ENCODE results near the gene FCN3. TPM values are rescaled to one million over a fixed set of nuclear protein-coding genes. Genes with fewer than 3 reads are reported as not detected.
A peak's percentile ranks its signal among the peaks of the same experiment; 100 is the strongest.

Gene FCN3
- total and polyA plus RNA-seq, 10 of the 15 experiments (the other 5 are each of a cell fraction or from before 2014, with no cell fraction given), result 0.28 TPM; not detected in 9

DNA sequence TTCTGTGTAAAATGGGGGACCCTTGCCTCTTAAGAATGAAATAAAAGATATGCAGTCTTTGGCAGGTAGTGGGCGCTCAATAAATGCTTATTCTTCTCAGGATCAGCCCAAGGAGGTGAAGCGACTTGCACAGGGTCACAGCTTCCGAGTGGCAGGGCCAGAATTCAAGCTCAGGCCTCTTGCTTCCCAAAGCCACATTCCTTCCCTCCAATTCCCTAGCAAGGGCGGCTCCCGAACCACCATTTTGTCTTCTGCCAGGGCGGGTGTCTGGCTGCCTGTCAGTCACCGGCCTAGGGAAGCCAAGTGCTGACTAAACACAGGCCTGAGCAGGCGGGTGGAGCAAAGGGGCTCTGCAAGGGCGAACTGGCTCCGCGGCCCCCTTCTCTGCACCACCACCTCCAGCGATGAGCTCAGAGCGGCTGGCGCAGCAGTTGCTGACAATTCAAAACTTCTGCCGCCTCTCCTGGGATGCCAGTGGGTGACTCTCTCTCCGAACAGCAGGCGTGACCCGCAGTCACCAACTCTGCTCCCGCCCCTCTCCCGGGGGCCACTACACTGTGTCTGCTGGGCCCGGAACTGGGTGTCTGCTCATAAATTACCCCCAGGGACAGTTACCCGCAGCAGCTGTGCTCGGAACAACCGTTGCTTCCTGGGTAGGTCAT lies 28.6 kb upstream of the FCN3 start (continued):
- TF ChIP-seq RELA (IDR thresholded peaks at IDR 0.05; ENCODE audit: borderline replicate concordance, partially characterized antibody) (no peak), EED (IDR thresholded peaks at IDR 0.05; ENCODE audit: low read depth) (0 out of 2 replicates have a peak, but pooled peaks have one; percentile 28), FOS (IDR thresholded peaks at IDR 0.05; ENCODE audit: borderline replicate concordance, extremely low read depth, insufficient read length) (no peak), PBX3 (IDR thresholded peaks at IDR 0.05; ENCODE audit: insufficient replicate concordance, low read depth, low read length) (peak; percentile 76)
- TF ChIP-seq, protein P1, sequence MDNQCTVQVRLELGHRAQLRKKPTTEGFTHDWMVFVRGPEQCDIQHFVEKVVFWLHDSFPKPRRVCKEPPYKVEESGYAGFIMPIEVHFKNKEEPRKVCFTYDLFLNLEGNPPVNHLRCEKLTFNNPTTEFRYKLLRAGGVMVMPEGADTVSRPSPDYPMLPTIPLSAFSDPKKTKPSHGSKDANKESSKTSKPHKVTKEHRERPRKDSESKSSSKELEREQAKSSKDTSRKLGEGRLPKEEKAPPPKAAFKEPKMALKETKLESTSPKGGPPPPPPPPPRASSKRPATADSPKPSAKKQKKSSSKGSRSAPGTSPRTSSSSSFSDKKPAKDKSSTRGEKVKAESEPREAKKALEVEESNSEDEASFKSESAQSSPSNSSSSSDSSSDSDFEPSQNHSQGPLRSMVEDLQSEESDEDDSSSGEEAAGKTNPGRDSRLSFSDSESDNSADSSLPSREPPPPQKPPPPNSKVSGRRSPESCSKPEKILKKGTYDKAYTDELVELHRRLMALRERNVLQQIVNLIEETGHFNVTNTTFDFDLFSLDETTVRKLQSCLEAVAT (IDR thresholded peaks at IDR 0.05), result no peak

- Histone ChIP-seq H3K4me1 (ENCODE audit: control insufficient read depth, insufficient read depth, low read length) (peaks cover 16% of the 10 kb centered on the region), H3K79me2 (ENCODE audit: control insufficient read depth, insufficient read depth, low read length) (no peaks in the 10 kb centered on the region), H2AFZ (ENCODE audit: control insufficient read depth, low read depth, low read length) (no peak overlapping the region), H3K4me2 (ENCODE audit: control insufficient read depth, insufficient read depth) (no peak overlapping the region), H3K9me3 (replicated peaks; ENCODE audit: control insufficient read depth, insufficient read depth, low read length) (no peaks in the 10 kb centered on the region), H3K4me3 (no peak overlapping the region), H3K9ac (ENCODE audit: control insufficient read depth, insufficient read depth, low read length) (no peak overlapping the region), H3K36me3 (ENCODE audit: control insufficient read depth in 2 of 2, insufficient read depth in 2 of 2, low read length in 1 of 2) (peaks cover under 1 to 7% of the 10 kb centered on the region in 2 experiments; a peak in 3 of 4 replicates), H3K27me3 (replicated peaks in 1 of 2; ENCODE audit: control insufficient read depth in 2 of 2, insufficient read depth in 2 of 2, low read length in 1 of 2) (no peaks in the 10 kb centered on the region), H3K27ac (ENCODE audit: control insufficient read depth, insufficient read depth) (no peak overlapping the region), H4K20me1 (ENCODE audit: control insufficient read depth, insufficient read depth) (no peaks in the 10 kb centered on the region)
- FAIRE-seq (no peak), DNase-seq (ENCODE audit: low read depth, low spot score) (no peak), ATAC-seq (peak; percentile 31)
- in situ Hi-C loops (cut with MboI) (no loop called here), intact Hi-C loops (cut with micrococcal nuclease; ENCODE audit: unreplicated experiment) (no loop called here)
- CTCF ChIA-PET, result interaction anchor here (0.8 to 13.5 kb wide), 16 partner anchors 12 to 204 kb away, joined by 3 to 265 read pairs (median 5); partner anchors contain the start of genes AHDC1 and WASF2
- RAD21 ChIA-PET (ENCODE audit: unreplicated experiment), result interaction anchor here (0.8 to 3.6 kb wide), 7 partner anchors 8 to 204 kb away, joined by 3 to 34 read pairs (median 3); partner anchors contain the start of gene AHDC1
- 43% methylated on average over 8 of the region's 8 CpGs for WGBS (ENCODE audit: insufficient coverage, insufficient replicate concordance, low lambda C conversion rate, missing lambda C conversion rate)
- BruUV-seq (replicated peaks), result no TSS peak
- POLR2A ChIA-PET, result no interaction called here
- SMC1A ChIA-PET (ENCODE audit: uncharacterized antibody, unreplicated experiment), result interaction anchor here (0.8 to 2.4 kb wide), 9 partner anchors 12 to 267 kb away, joined by 3 to 9 read pairs (median 3); no protein-coding TSS in a partner anchor
- TF ChIP-seq POLR2A (IDR thresholded peaks at IDR 0.05; ENCODE audit: low read depth, low read length) (0 out of 2 replicates have a peak, but pooled peaks have one; percentile 37), SREBF2 (IDR thresholded peaks at IDR 0.05; ENCODE audit: low read length) (no peak), MEF2B (IDR thresholded peaks at IDR 0.05; ENCODE audit: partially characterized antibody, poor library complexity, severe bottlenecking) (no peak), BRCA1 (IDR thresholded peaks at IDR 0.05; ENCODE audit: low read depth, low read length) (no peak), SP1 (IDR thresholded peaks at IDR 0.05; ENCODE audit: low read depth, low read length) (no peak), POLR2AphosphoS5 (IDR thresholded peaks at IDR 0.05; ENCODE audit: low read length) (peak; percentile 61; the same call in 1 of the 2 replicates), RAD21 (IDR thresholded peaks at IDR 0.05; ENCODE audit: insufficient read depth, low read depth, low read length) (peak; percentile 55), TARDBP (IDR thresholded peaks at IDR 0.05; ENCODE audit: borderline replicate concordance) (no peak), CREM (IDR thresholded peaks at IDR 0.05; ENCODE audit: low read depth) (no peak), CBFB (IDR thresholded peaks at IDR 0.05; ENCODE audit: low read depth) (no peak)
- TF ChIP-seq, protein P2, sequence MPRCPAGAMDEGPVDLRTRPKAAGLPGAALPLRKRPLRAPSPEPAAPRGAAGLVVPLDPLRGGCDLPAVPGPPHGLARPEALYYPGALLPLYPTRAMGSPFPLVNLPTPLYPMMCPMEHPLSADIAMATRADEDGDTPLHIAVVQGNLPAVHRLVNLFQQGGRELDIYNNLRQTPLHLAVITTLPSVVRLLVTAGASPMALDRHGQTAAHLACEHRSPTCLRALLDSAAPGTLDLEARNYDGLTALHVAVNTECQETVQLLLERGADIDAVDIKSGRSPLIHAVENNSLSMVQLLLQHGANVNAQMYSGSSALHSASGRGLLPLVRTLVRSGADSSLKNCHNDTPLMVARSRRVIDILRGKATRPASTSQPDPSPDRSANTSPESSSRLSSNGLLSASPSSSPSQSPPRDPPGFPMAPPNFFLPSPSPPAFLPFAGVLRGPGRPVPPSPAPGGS (IDR thresholded peaks at IDR 0.05; ENCODE audit: borderline replicate concordance, insufficient read depth, low read depth, low read length, poor library complexity, severe bottlenecking), result peak; percentile 6
- TF ChIP-seq, protein P3, sequence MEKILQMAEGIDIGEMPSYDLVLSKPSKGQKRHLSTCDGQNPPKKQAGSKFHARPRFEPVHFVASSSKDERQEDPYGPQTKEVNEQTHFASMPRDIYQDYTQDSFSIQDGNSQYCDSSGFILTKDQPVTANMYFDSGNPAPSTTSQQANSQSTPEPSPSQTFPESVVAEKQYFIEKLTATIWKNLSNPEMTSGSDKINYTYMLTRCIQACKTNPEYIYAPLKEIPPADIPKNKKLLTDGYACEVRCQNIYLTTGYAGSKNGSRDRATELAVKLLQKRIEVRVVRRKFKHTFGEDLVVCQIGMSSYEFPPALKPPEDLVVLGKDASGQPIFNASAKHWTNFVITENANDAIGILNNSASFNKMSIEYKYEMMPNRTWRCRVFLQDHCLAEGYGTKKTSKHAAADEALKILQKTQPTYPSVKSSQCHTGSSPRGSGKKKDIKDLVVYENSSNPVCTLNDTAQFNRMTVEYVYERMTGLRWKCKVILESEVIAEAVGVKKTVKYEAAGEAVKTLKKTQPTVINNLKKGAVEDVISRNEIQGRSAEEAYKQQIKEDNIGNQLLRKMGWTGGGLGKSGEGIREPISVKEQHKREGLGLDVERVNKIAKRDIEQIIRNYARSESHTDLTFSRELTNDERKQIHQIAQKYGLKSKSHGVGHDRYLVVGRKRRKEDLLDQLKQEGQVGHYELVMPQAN (conservative IDR thresholded peaks at IDR 0.05), result no peak
Measured at GRCh38 chr1:27402349-27402754, 27.7 kb upstream of the FCN3 start.

Data from GM12878 (cell line).